Activated CD8-positive, alpha-beta memory T cell treated with anti-CD3 and anti-CD28 coated beads for 24 hours (primary cell): Measurements from ENCODE around the gene PGF.

ENCODE experiments used
- DNase-seq: peaks from one replicate; pipeline ENCODE4 v3.0.0-alpha.2; 2020

The PGF gene

DNA sequence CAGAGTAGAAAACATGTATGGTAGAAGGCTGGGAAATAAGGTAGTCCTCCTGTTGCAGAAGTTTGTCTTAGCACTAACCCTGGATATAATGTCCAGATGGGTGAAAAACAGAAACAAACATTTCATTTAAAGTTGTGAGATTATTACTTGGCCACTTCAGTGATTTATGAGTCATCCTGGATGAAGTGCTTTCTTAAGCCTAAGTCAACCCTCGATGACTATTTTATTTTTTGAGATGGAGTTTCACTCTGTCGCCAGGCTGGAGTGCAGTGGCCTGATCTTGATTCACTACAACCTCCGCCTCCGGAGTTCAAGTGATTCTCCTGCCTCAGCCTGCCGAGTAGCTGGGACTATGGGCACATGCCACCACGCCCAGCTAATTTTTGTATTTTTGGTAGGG is 63.5 kb downstream of the PGF start:
- DNase-seq = no peak
